HepG2 (cell line): Measurements from ENCODE around the gene RPL27A. TPM values are rescaled to one million over a fixed set of nuclear protein-coding genes. Genes with fewer than 3 reads are reported as not detected.

Source experiments
- ATAD3A ChIP-seq: sonication (generic); formaldehyde crosslinking; IDR thresholded peaks from 2 replicates; pipeline ENCODE4 v1.4.0; 2020; ENCODE audit warnings: missing genetic modification reagents
- BRD4 ChIP-seq: sonication (generic); formaldehyde crosslinking; IDR thresholded peaks from 2 replicates; pipeline ENCODE4 v1.4.0; 2020; ENCODE audit warnings: missing genetic modification reagents
- CENPX ChIP-seq: sonication (generic); formaldehyde crosslinking; IDR thresholded peaks from 2 replicates; pipeline ENCODE4 v1.9.0; 2021; ENCODE audit warnings: mild to moderate bottlenecking, missing genetic modification reagents, moderate library complexity
- E2F1 ChIP-seq: sonication (generic); formaldehyde crosslinking; IDR thresholded peaks from 2 replicates; pipeline ENCODE4 v1.5.0; 2020; ENCODE audit warnings: missing genetic modification reagents
- ELK4 ChIP-seq: sonication (generic); formaldehyde crosslinking; IDR thresholded peaks from 2 replicates; pipeline ENCODE4 v1.9.0; 2021; ENCODE audit warnings: missing genetic modification reagents, borderline replicate concordance
- KDM1A ChIP-seq: IDR thresholded peaks from 2 replicates; pipeline ENCODE4 v1.6.1; 2016; ENCODE audit warnings: missing compliant biosample characterization
- KDM5A ChIP-seq: fragments of 200-600 bp; sonication (generic); IDR thresholded peaks from 2 replicates; pipeline ENCODE4 v1.7.0; 2018; ENCODE audit warnings: antibody characterized with exemption, mild to moderate bottlenecking, low read length, borderline replicate concordance
- MEIS1 ChIP-seq: sonication (generic); formaldehyde crosslinking; IDR thresholded peaks from 2 replicates; pipeline ENCODE4 v1.9.0; 2021; ENCODE audit warnings: mild to moderate bottlenecking, missing genetic modification reagents, moderate library complexity, borderline replicate concordance
- MXI1 ChIP-seq: IDR thresholded peaks from 3 replicates; pipeline ENCODE4 v1.6.1; 2012; ENCODE audit warnings: low read depth, low read length, inconsistent platforms, borderline replicate concordance
- NR2C2 ChIP-seq: sonication (generic); formaldehyde crosslinking; IDR thresholded peaks from 2 replicates; pipeline ENCODE4 v1.4.0; 2020; ENCODE audit warnings: missing genetic modification reagents, mild to moderate bottlenecking, moderate library complexity, borderline replicate concordance
- PCBP1 ChIP-seq: fragments of 200-400 bp; formaldehyde crosslinking; IDR thresholded peaks from 2 replicates; pipeline ENCODE4 v1.6.1; 2017; ENCODE audit warnings: mild to moderate bottlenecking, low read depth, low read length, borderline replicate concordance
- PRDM4 ChIP-seq: sonication (generic); formaldehyde crosslinking; IDR thresholded peaks from 2 replicates; pipeline ENCODE4 v1.9.0; 2021; ENCODE audit warnings: missing genetic modification reagents, borderline replicate concordance
- RFXAP ChIP-seq: sonication (generic); formaldehyde crosslinking; IDR thresholded peaks from 2 replicates; pipeline ENCODE4 v1.4.0; 2020; ENCODE audit warnings: missing genetic modification reagents, borderline replicate concordance
- RNF219 ChIP-seq: sonication (generic); formaldehyde crosslinking; IDR thresholded peaks from 2 replicates; pipeline ENCODE4 v1.5.0; 2020; ENCODE audit warnings: mild to moderate bottlenecking, missing genetic modification reagents
- SCMH1 ChIP-seq: sonication (generic); formaldehyde crosslinking; IDR thresholded peaks from 2 replicates; pipeline ENCODE4 v1.9.0; 2021; ENCODE audit warnings: missing genetic modification reagents, mild to moderate bottlenecking, borderline replicate concordance
- TAF1 ChIP-seq: sonication (generic); formaldehyde crosslinking; IDR thresholded peaks from 2 replicates; pipeline ENCODE4 v1.4.0; 2020; ENCODE audit warnings: missing genetic modification reagents
- UBTF ChIP-seq: sonication (generic); formaldehyde crosslinking; IDR thresholded peaks from 2 replicates; pipeline ENCODE4 v1.4.0; 2020; ENCODE audit warnings: mild to moderate bottlenecking, missing genetic modification reagents
- ZNF563 ChIP-seq: sonication (generic); formaldehyde crosslinking; IDR thresholded peaks from 2 replicates; pipeline ENCODE4 v1.8.0; 2022; ENCODE audit warnings: mild to moderate bottlenecking, moderate library complexity, missing genetic modification reagents
- ZNF766 ChIP-seq: sonication (generic); formaldehyde crosslinking; IDR thresholded peaks from 2 replicates; pipeline ENCODE4 v1.5.0; 2020; ENCODE audit warnings: missing genetic modification reagents, borderline replicate concordance
- ZSCAN31 ChIP-seq: sonication (generic); formaldehyde crosslinking; IDR thresholded peaks from 2 replicates; pipeline ENCODE4 v1.5.0; 2020; ENCODE audit warnings: low read depth, mild to moderate bottlenecking, missing genetic modification reagents
- polyA plus RNA-seq, 8 experiments: library from polyadenylated mRNA; depleted of rRNA in 3 of 8; stranded (reverse) in 7 of 8; unstranded in 1 of 8; fragments of >200 nt; fragmentation: Illumina TruSeq in 4 of 8; extraction: Trizol in 4 of 8; gene quantifications; 2 replicates each; pipeline versions ENCODE4 v1.2.1 to v1.2.3, GENCODE V29; 2011 to 2016; ENCODE audit warnings: low read depth in 4 of 8, missing spikeins in 1 of 8, mixed read lengths in 1 of 8; ENCODE audit not compliant: insufficient read depth in 1 of 8
- total RNA-seq, 5 experiments: library from RNA; depleted of rRNA; stranded (reverse); fragments of >200 nt; fragmentation: Illumina TruSeq; extraction: Trizol; gene quantifications; 2 replicates each; pipeline ENCODE4 v1.2.3, GENCODE V29; 2016; ENCODE audit warnings: low read depth in 1 of 5

RPL27A gene
- total and polyA plus RNA-seq, 2 of the 13 experiments (the other 11 are each of a cell fraction or from before 2014, with no cell fraction given), result 1,531 to 2,153 TPM

GRCh38 chr11:8683115-8683807, 669 bp downstream of the RPL27A start (continued):
- no peak for TF ChIP-seq PRDM4 (CRISPR knock-in tag)
- TF ChIP-seq RNF219 (CRISPR knock-in tag), result peak; percentile 86; the same call in 1 of the 2 replicates
- TF ChIP-seq ZNF563, result peak; percentile 57
- no peak for TF ChIP-seq MXI1
- TF ChIP-seq CENPX, result no peak
- no peak for TF ChIP-seq ZNF766
- no peak for TF ChIP-seq TAF1 (CRISPR knock-in tag)
- TF ChIP-seq UBTF (CRISPR knock-in tag), result 0 out of 2 replicates have a peak, but pooled peaks have one; percentile 8
- TF ChIP-seq SCMH1 (CRISPR knock-in tag), result no peak
- no peak for TF ChIP-seq ATAD3A (CRISPR knock-in tag)
- peak; percentile 81; the same call in 1 of the 2 replicates for TF ChIP-seq KDM5A
- TF ChIP-seq PCBP1, result no peak
- TF ChIP-seq MEIS1 (CRISPR knock-in tag), result no peak
- no peak for TF ChIP-seq BRD4 (CRISPR knock-in tag)
- no peak for TF ChIP-seq ELK4 (CRISPR knock-in tag)
- no peak for TF ChIP-seq ZSCAN31
- no peak; the same call in 1 of the 2 replicates for TF ChIP-seq RFXAP (CRISPR knock-in tag)
- TF ChIP-seq KDM1A (CRISPR knock-in tag), result no peak
- TF ChIP-seq E2F1 (CRISPR knock-in tag), result no peak
- TF ChIP-seq NR2C2, result no peak
